H1 (cell line): ENCODE measurements around the gene CFD. TPM values are rescaled to one million over a fixed set of nuclear protein-coding genes. Genes with fewer than 3 reads are reported as not detected.
A peak's percentile ranks its signal among the peaks of the same experiment; 100 is the strongest.

ENCODE experiments used
- CTCF ChIA-PET: fragments of 300-600 bp; sonication (Branson Sonifier 250); formaldehyde crosslinking; loops from one replicate; lab custom pipeline; 2021; ENCODE audit not compliant: partially characterized antibody; lab: Charles Lee
- POLR2A ChIA-PET: fragments of 300-600 bp; sonication (Branson Sonifier 250); formaldehyde crosslinking; loops from one replicate; lab custom pipeline; 2021; ENCODE audit warnings: inconsistent platforms; ENCODE audit not compliant: partially characterized antibody; lab: Charles Lee
- DNase-seq, 2 experiments: peaks; one replicate each; pipeline versions ENCODE4 v3.0.0 to v3.0.0-alpha.2; 2010 to 2022; ENCODE audit warnings: low spot score in 2 of 2, low read depth in 1 of 2, mixed read lengths in 1 of 2
- FAIRE-seq: peaks from 2 replicates; lab custom pipeline; 2011; peaks lifted over from hg19 to GRCh38; lab: Jason Lieb, UNC
- H2AFZ ChIP-seq: 2 replicates; pipeline ENCODE4 v1.8.1; 2012; ENCODE audit warnings: low read length, inconsistent platforms
- H2AK5ac ChIP-seq: 2 replicates; pipeline ENCODE4 v1.6.1; 2013; ENCODE audit warnings: low read depth, low read length
- H2BK120ac ChIP-seq: replicated peaks from 2 replicates; pipeline ENCODE3; 2013; ENCODE audit warnings: low read depth, low read length, inconsistent platforms
- H2BK12ac ChIP-seq: 2 replicates; pipeline ENCODE4 v1.6.1; 2013; ENCODE audit warnings: low read depth, low read length
- H2BK15ac ChIP-seq: 2 replicates; pipeline ENCODE4 v1.6.1; 2013; ENCODE audit warnings: low read length
- H2BK20ac ChIP-seq: 2 replicates; pipeline ENCODE4 v1.6.1; 2013; ENCODE audit warnings: low read length
- H2BK5ac ChIP-seq: 2 replicates; pipeline ENCODE4 v1.6.1; 2013; ENCODE audit warnings: low read depth, low read length
- H3K14ac ChIP-seq: 2 replicates; pipeline ENCODE4 v1.6.1; 2013; ENCODE audit warnings: inconsistent platforms; ENCODE audit not compliant: insufficient read length
- H3K18ac ChIP-seq: 2 replicates; pipeline ENCODE4 v1.6.1; 2013; ENCODE audit warnings: low read length; ENCODE audit errors: extremely low read depth
- H3K23ac ChIP-seq: 2 replicates; pipeline ENCODE4 v1.6.1; 2013; ENCODE audit warnings: inconsistent platforms; ENCODE audit not compliant: insufficient read length
- H3K23me2 ChIP-seq: 2 replicates; pipeline ENCODE4 v1.6.1; 2013; ENCODE audit warnings: low read depth, low read length
- H3K27ac ChIP-seq: 2 replicates; pipeline ENCODE4 v1.6.1; 2011; ENCODE audit warnings: low read depth, low read length, inconsistent platforms
- H3K27me3 ChIP-seq, 4 experiments: replicated peaks in 1 of 4; 1 replicate in 1 of 4; 2 replicates in 3 of 4; pipeline versions ENCODE4 v1.6.1 to v1.8.1; 2011 to 2013; ENCODE audit warnings: low read length in 3 of 4, mild to moderate bottlenecking in 3 of 4, inconsistent platforms in 2 of 4, mixed read lengths in 2 of 4, moderate library complexity in 1 of 4; ENCODE audit not compliant: control insufficient read depth in 3 of 4, insufficient read depth in 3 of 4; ENCODE audit errors: extremely low read depth in 1 of 4
- H3K36me3 ChIP-seq, 4 experiments: 2 replicates each; pipeline versions ENCODE4 v1.6.1 to v1.8.1; 2011 to 2013; ENCODE audit warnings: mild to moderate bottlenecking in 4 of 4, low read length in 3 of 4, moderate library complexity in 2 of 4, control low read depth in 1 of 4, inconsistent platforms in 1 of 4; ENCODE audit not compliant: insufficient read depth in 4 of 4, control insufficient read depth in 2 of 4
- H3K4ac ChIP-seq: replicated peaks from 2 replicates; pipeline ENCODE3; 2013; ENCODE audit warnings: low read length, low read depth, mixed read lengths, inconsistent platforms; ENCODE audit not compliant: insufficient read length
- H3K4me1 ChIP-seq, 4 experiments: replicated peaks in 1 of 4; 1 replicate in 1 of 4; 2 replicates in 3 of 4; pipeline versions ENCODE4 v1.6.1 to v1.8.1; 2011 to 2013; ENCODE audit warnings: low read length in 3 of 4, inconsistent platforms in 2 of 4, mixed read lengths in 1 of 4; ENCODE audit not compliant: insufficient read depth in 4 of 4, control insufficient read depth in 3 of 4
- H3K4me2 ChIP-seq, 2 experiments: 2 replicates each; pipeline versions ENCODE4 v1.6.1 to v1.8.1; 2011 to 2013; ENCODE audit warnings: low read depth in 2 of 2, low read length in 2 of 2, control low read depth in 1 of 2, inconsistent platforms in 1 of 2, mild to moderate bottlenecking in 1 of 2; ENCODE audit not compliant: insufficient read depth in 1 of 2
- H3K4me3 ChIP-seq, 4 experiments: fragments of 200-600, 300-600 bp in 1 of 4; sonication (generic), shearing (Covaris generic), sonication (Bioruptor Twin) in 1 of 4; 2 replicates each; pipeline versions ENCODE4 v1.5.1 to v1.8.1; 2011 to 2016; ENCODE audit warnings: low read length in 4 of 4, low read depth in 3 of 4, control low read depth in 2 of 4, inconsistent platforms in 2 of 4, mild to moderate bottlenecking in 2 of 4, mixed read lengths in 1 of 4, moderate library complexity in 1 of 4; ENCODE audit not compliant: insufficient read depth in 2 of 4; ENCODE audit errors: extremely low read depth in 1 of 4
- H3K56ac ChIP-seq: replicated peaks from 2 replicates; pipeline ENCODE3; 2013; ENCODE audit warnings: low read depth, mild to moderate bottlenecking, mixed read lengths, low read length, inconsistent platforms; ENCODE audit not compliant: insufficient read length
- H3K79me1 ChIP-seq: 2 replicates; pipeline ENCODE4 v1.6.1; 2013; ENCODE audit warnings: low read depth, low read length, control low read depth
- H3K79me2 ChIP-seq, 2 experiments: 2 replicates each; pipeline versions ENCODE4 v1.6.1 to v1.8.1; 2012 to 2013; ENCODE audit warnings: low read length in 2 of 2, mild to moderate bottlenecking in 2 of 2, inconsistent platforms in 1 of 2; ENCODE audit not compliant: insufficient read depth in 2 of 2, control insufficient read depth in 1 of 2
- H3K9ac ChIP-seq, 4 experiments: replicated peaks in 1 of 4; 1 replicate in 1 of 4; 2 replicates in 3 of 4; pipeline versions ENCODE4 v1.6.1 to v1.8.1; 2011 to 2013; ENCODE audit warnings: low read depth in 3 of 4, low read length in 3 of 4, control low read depth in 2 of 4, mild to moderate bottlenecking in 2 of 4, moderate library complexity in 2 of 4, inconsistent platforms in 1 of 4; ENCODE audit errors: extremely low read depth in 1 of 4
- H3K9me3 ChIP-seq, 2 experiments: 2 replicates each; pipeline versions ENCODE4 v1.6.1 to v1.8.1; 2012 to 2013; ENCODE audit warnings: mild to moderate bottlenecking in 2 of 2, moderate library complexity in 2 of 2, control low read depth in 1 of 2, inconsistent platforms in 1 of 2, low read depth in 1 of 2, low read length in 1 of 2, mixed read lengths in 1 of 2; ENCODE audit not compliant: insufficient read depth in 2 of 2
- H4K20me1 ChIP-seq, 2 experiments: replicated peaks in 1 of 2; 2 replicates each; pipeline versions ENCODE3 to v1.8.1; 2011 to 2013; ENCODE audit warnings: inconsistent platforms in 2 of 2, low read length in 2 of 2, mild to moderate bottlenecking in 1 of 2; ENCODE audit not compliant: insufficient read depth in 2 of 2, control insufficient read depth in 1 of 2
- H4K5ac ChIP-seq: 2 replicates; pipeline ENCODE4 v1.6.1; 2013; ENCODE audit warnings: low read length, low read depth, mixed read lengths, inconsistent platforms; ENCODE audit not compliant: insufficient read length
- H4K8ac ChIP-seq: 2 replicates; pipeline ENCODE4 v1.8.0; 2013; ENCODE audit warnings: mild to moderate bottlenecking, moderate library complexity, low read length, inconsistent platforms; ENCODE audit not compliant: insufficient read depth; ENCODE audit errors: extremely low read depth
- H4K91ac ChIP-seq: replicated peaks from 2 replicates; pipeline ENCODE3; 2013; ENCODE audit warnings: low read length, mixed read lengths, inconsistent platforms; ENCODE audit not compliant: insufficient read length
- BRCA1 ChIP-seq: IDR thresholded peaks from 2 replicates; pipeline ENCODE4 v1.6.1; 2012; ENCODE audit warnings: low read depth, low read length, improper control_type of control experiment
- POLR2A ChIP-seq, 2 experiments: IDR thresholded peaks; 1 replicate in 1 of 2; 2 replicates in 1 of 2; pipeline ENCODE4 v1.6.1; 2011; ENCODE audit warnings: low read depth in 2 of 2, low read length in 2 of 2, mild to moderate bottlenecking in 2 of 2; ENCODE audit errors: control extremely low read depth in 1 of 2
- POLR2AphosphoS5 ChIP-seq: IDR thresholded peaks from 2 replicates; pipeline ENCODE4 v1.6.1; 2011; ENCODE audit warnings: low read depth, low read length
- WGBS, 2 experiments: shearing (Covaris generic) in 1 of 2; methylation state at CpG; one replicate each; pipeline versions ENCODE4 v1.1.6 to v1.1.7; 2013 to 2015; ENCODE audit warnings: low lambda C conversion rate in 2 of 2, mixed read lengths in 2 of 2, inconsistent platforms in 1 of 2, low coverage in 1 of 2, missing lambda C conversion rate in 1 of 2; ENCODE audit not compliant: insufficient replicate concordance in 2 of 2, insufficient coverage in 1 of 2, insufficient read length in 1 of 2; ENCODE audit errors: extremely low coverage in 1 of 2, missing lambda C conversion rate in 1 of 2; 5-methylcytosine and 5-hydroxymethylcytosine counted together
- polyA plus RNA-seq, 7 experiments: library from polyadenylated mRNA; depleted of rRNA in 3 of 7; stranded (reverse) in 5 of 7; unstranded in 2 of 7; fragments of >200 nt in 5 of 7; fragments of 200-250 nt in 2 of 7; gene quantifications; 1 replicate in 5 of 7; 2 replicates in 1 of 7; 4 replicates in 1 of 7; pipeline versions ENCODE4 v1.2.1 to v1.2.3, GENCODE V29; 2011 to 2013; ENCODE audit warnings: missing spikeins in 2 of 7, mixed read lengths in 2 of 7
- total RNA-seq: library from RNA; stranded (reverse); fragmentation: NEBNext Ultra II Directional; extraction: Animal tissue kit (Norgen Biotek cat#: 25700); gene quantifications from 2 replicates; pipeline ENCODE4 v1.2.1, GENCODE V29; 2021

Gene CFD
- total and polyA plus RNA-seq, 2 of the 8 experiments (the other 6 are each of a cell fraction or from before 2014, with no cell fraction given): 1.7 to 2.8 TPM

- ChIA-PET CTCF (interaction anchor here (0.7 to 1.1 kb wide), 3 partner anchors 9 to 155 kb away, joined by 3 to 5 read pairs (median 3); no protein-coding TSS in a partner anchor), POLR2A (interaction anchor here (0.9 to 16.9 kb wide), 8 partner anchors 8 to 216 kb away, joined by 3 to 277 read pairs (median 7); partner anchors contain the start of genes AZU1, CNN2, PLPPR3 and PTBP1)
- Histone ChIP-seq H3K79me1 (peaks cover 4% of the 10 kb centered on the region), H2BK15ac (no peak overlapping the region), H3K4me1 (no peaks in the 10 kb centered on the region; a peak in 1 of 7 replicates), H4K5ac (no peak overlapping the region), H3K79me2 (peaks cover 0 to 22% of the 10 kb centered on the region in 2 experiments; a peak in 3 of 4 replicates), H3K23ac (no peak overlapping the region), H2AFZ (no peak overlapping the region), H3K56ac (no peak overlapping the region), H3K4ac (no peak overlapping the region), H2AK5ac (no peak overlapping the region), H3K36me3 (peaks cover 44 to 96% (median 64%) of the 10 kb centered on the region in 4 experiments), H4K91ac (no peak overlapping the region), H3K18ac (no peak overlapping the region), H3K9ac (no peak overlapping the region), H2BK20ac (no peak overlapping the region), H4K8ac (peak overlapping the region; percentile 84; the same call in 1 of the 2 replicates), H3K9me3 (no peaks in the 10 kb centered on the region), H3K4me2 (no peak overlapping the region), H2BK5ac (no peak overlapping the region), H3K14ac (no peak overlapping the region), H3K27ac (no peak overlapping the region), H2BK120ac (no peak overlapping the region), H4K20me1 (peaks cover 22 to 38% of the 10 kb centered on the region in 2 experiments), H2BK12ac (no peak overlapping the region), H3K4me3 (no peak overlapping the region), H3K27me3 (no peaks in the 10 kb centered on the region), H3K23me2 (no peaks in the 10 kb centered on the region; the same call in 1 of the 2 replicates)
- FAIRE-seq: no peak
- DNase-seq: peak in 1 of 2 experiments; percentile 53
- WGBS, 2 experiments: 91% methylated on average over 30 of the region's 30 CpGs; no CpG with 5 or more reads in 1 of the 2 experiments
- TF ChIP-seq POLR2A (IDR thresholded peaks at IDR 0.05; ENCODE audit: control extremely low read depth in 1 of 2, low read depth in 2 of 2, low read length in 2 of 2) (peak; percentile 1 to 36; a peak in 2 of 3 replicates), POLR2AphosphoS5 (peak; percentile 42; the same call in 1 of the 2 replicates), BRCA1 (no peak)
These were observed 49.2 kb upstream of the CFD start for GRCh38 chr19:810077-810855.
